GM21576 (cell line): ENCODE data around the gene PPEF2.
"Not testable (repeated sequence)": the region's sequence is repeated elsewhere in the genome, so short reads cannot be mapped to it uniquely, and the experiment has no call there.

Experiments
- ATAC-seq: cut with Tn5 transposase; IDR thresholded peaks from one replicate; pipeline ENCODE4 v1.9.1; 2021; ENCODE audit warnings: mild to moderate bottlenecking, moderate library complexity; ENCODE audit not compliant: unreplicated experiment

The PPEF2 gene, protein sequence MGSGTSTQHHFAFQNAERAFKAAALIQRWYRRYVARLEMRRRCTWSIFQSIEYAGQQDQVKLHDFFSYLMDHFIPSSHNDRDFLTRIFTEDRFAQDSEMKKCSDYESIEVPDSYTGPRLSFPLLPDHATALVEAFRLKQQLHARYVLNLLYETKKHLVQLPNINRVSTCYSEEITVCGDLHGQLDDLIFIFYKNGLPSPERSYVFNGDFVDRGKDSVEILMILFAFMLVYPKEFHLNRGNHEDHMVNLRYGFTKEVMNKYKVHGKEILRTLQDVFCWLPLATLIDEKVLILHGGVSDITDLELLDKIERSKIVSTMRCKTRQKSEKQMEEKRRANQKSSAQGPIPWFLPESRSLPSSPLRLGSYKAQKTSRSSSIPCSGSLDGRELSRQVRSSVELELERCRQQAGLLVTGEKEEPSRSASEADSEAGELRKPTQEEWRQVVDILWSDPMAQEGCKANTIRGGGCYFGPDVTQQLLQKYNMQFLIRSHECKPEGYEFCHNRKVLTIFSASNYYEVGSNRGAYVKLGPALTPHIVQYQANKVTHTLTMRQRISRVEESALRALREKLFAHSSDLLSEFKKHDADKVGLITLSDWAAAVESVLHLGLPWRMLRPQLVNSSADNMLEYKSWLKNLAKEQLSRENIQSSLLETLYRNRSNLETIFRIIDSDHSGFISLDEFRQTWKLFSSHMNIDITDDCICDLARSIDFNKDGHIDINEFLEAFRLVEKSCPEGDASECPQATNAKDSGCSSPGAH

GRCh38 chr4:75902352-75902751 lies at the start of gene PPEF2:
TSS of gene PPEF2 (minus strand) at chr4:75902452. CDS start at chr4:75896325, 6,127 bp downstream.
- no peak for ATAC-seq

GRCh38 chr4:75950213-75950815 lies 48.1 kb upstream of the PPEF2 start:
- ATAC-seq = no peak

DNA sequence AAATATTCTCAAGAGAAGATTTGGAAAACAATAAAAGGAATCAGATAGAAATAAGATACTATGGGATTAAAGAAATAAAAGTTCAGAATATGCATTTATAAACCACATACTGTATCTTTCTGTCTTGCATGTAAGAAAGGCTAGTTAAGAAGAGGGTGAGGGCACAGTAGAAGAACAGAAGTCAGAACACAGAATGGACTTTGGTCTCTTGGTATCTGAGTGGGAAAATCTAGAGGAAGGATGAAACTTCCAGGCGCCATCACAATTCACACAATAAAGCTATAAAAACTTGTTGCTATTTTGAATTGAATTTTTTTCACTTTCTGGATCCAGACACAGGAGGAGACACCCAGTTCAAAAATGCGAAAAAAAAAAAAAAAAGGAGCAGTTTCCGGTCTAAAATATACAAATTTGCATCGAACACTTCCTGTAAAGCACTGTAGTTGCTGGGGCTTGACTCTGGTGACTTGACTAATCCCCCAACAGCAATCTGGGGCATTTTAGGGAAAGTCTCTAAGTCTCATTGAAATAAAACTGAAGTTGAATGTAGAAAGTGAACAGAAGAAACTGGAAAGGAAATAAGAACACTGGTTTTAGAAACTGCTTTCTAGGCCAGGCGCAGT lies 46.7 kb upstream of the PPEF2 start:
- ATAC-seq = peak; percentile 95

DNA sequence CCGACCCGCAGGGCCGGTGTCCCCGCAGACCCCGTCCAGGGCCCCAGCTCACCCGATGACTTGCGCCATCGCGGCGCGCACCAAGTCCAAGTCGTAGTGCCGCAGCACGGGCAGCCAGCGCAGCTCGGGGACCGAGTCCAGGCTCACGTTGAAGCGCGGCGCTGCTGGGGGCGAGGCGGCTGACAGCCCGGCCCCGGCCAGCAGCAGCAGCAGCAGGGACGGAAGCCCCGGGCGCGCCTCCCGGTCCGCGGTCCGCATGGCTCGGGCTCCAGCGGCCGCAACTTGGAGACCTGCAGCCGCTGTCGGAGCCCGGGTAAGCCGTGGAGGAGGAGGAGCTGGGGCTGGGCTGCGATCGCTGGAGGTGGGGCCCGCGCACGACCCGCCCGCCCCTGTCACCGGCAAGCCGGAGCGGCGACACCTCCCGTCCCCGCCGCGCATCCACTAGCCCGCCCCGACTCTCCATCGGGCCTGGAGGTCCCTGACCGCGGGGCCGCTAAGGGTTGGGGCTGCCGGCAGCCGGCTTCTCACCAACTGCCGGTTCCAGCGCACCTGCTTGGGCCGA lies 38.5 kb upstream of the PPEF2 start, which contains the start of gene NAAA:
Gene NAAA, minus strand, starts transcription at position 322 of the 562 bp plus-strand sequence. Its CDS starts 64 bp downstream, at position 258.
- ATAC-seq = peak; percentile 72

- peak; percentile 56 for ATAC-seq
Observed at GRCh38 chr4:75939890-75940691, 37.8 kb upstream of the PPEF2 start.

DNA sequence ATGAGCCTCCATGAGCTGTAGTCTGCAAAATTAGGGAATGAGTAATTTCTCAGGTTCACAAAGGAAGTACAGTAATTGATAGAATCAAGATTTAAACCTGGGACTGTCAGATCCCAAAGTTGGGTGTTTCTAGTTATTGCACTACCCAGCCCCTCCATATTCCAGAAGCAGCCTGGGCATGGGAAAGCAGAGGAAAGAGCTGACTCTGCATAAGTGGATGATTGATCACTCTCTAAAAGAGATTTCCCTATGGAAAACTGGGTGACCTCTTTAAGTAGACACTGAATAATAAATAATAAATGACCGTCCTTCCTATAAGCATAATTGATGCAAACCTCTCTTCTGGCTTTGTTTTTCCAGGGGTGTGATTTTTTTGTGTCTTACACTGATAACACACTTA lies 33.4 kb upstream of the PPEF2 start:
- no peak for ATAC-seq

- ATAC-seq = no peak
Observed at GRCh38 chr4:75930152-75930551, 27.9 kb upstream of the PPEF2 start.

DNA sequence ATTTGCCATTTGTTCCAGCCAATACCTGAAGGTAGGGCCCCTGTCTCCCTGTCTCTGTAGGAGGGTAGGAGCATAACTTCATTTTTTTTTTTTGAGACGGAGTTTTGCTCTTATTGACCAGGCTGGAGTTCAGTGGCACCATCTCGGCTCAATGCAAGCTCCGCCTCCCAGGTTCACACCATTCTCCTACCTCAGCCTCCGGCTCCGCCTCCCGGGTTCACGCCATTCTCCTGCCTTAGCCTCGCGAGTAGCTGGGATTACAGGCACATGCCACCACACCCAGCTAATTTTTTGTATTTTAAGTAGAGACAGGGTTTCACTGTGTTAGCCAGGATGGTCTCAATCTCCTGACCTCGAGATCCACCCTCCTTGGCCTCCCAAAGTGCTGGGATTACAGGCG lies 22.7 kb upstream of the PPEF2 start:
- not testable (repeated sequence) for ATAC-seq

GRCh38 chr4:75924309-75924827 lies 22.1 kb upstream of the PPEF2 start:
- ATAC-seq = no peak

- ATAC-seq = no peak
Observed at GRCh38 chr4:75922588-75922987, 20.3 kb upstream of the PPEF2 start.

- ATAC-seq = no peak
Observed at GRCh38 chr4:75921910-75922309, 19.7 kb upstream of the PPEF2 start.

- no peak for ATAC-seq
Observed at GRCh38 chr4:75920327-75920726, 18.1 kb upstream of the PPEF2 start.

DNA sequence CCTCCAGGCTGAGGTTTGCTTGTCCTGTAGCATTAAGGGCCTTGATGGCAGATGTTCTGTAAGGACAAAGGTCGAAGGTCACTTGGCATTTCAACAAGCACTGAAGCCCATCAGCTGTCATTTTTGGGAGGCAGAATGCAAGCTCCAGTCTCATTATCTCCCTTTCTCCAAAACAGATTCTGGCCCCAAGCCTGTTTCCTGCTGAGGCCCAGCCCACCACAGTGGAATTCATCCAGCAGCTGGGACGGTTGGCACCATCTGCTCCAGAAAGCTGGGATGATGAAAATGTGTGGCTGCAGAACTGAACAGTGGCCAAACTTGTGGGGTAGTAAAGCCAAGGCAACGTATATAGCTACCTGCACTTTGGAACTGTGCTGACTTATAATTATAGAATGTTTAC lies 17.7 kb upstream of the PPEF2 start:
- ATAC-seq = no peak

DNA sequence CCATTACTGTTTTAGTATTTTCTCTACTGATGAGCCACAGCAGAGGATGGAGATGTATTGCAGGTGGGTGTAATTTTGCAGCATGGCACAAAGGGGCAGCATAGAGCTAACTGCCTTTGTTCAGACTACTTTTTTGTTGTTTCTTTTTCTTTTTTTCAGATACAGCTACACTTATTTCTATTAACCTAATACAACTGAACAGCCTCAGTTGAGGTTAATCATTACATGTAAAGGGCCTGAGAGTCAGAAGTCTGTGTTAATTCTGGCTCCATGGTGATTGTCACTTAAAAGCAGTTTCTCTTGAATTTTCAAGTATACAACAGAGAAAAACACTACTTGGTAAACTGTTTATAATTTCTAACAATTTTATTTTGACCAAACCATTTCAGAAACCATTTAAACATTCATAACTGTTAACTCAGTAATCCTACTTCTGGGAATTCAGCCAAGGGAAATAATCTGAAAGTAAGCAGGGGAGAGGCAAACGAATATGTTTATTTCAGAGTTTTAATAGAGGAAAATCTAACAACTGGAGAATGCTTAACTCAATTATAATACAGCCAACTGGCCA lies 13.9 kb upstream of the PPEF2 start:
- no peak for ATAC-seq

GRCh38 chr4:75912968-75913367 lies 10.7 kb upstream of the PPEF2 start:
- ATAC-seq = no peak

- ATAC-seq = not testable (repeated sequence)
Observed at GRCh38 chr4:75910831-75911230, 8.6 kb upstream of the PPEF2 start.

GRCh38 chr4:75909405-75909804 lies 7.2 kb upstream of the PPEF2 start:
- no peak for ATAC-seq

GRCh38 chr4:75908555-75908954 lies 6.3 kb upstream of the PPEF2 start:
- ATAC-seq = no peak

- no peak for ATAC-seq
Observed at GRCh38 chr4:75907966-75908365, 5.7 kb upstream of the PPEF2 start.
